Loucy (cell line): ENCODE measurements around the gene AIFM2.
"Not testable (repeated sequence)": the region's sequence is repeated elsewhere in the genome, so short reads cannot be mapped to it uniquely, and the experiment has no call there.

Source experiments
- H2AFZ ChIP-seq: fragments of 200-600 bp; sonication (generic); 2 replicates; pipeline ENCODE4 v1.6.0; 2016; ENCODE audit warnings: antibody characterized with exemption, mild to moderate bottlenecking, low read length, moderate library complexity
- H3F3A ChIP-seq: fragments of 200-600 bp; 2 replicates; pipeline ENCODE4 v1.6.0; 2016; ENCODE audit warnings: antibody characterized with exemption, low read depth, mild to moderate bottlenecking
- H3K27me3 ChIP-seq: fragments of 200-600 bp; sonication (generic); 2 replicates; pipeline ENCODE4 v1.6.1; 2014; ENCODE audit warnings: low read length, mild to moderate bottlenecking; ENCODE audit not compliant: insufficient read depth, poor library complexity, severe bottlenecking
- H3K36me3 ChIP-seq: fragments of 200-600 bp; sonication (generic); 2 replicates; pipeline ENCODE4 v1.6.1; 2016; ENCODE audit warnings: low read length; ENCODE audit not compliant: insufficient read depth
- H3K4me1 ChIP-seq: fragments of 200-600 bp; sonication (generic); 2 replicates; pipeline ENCODE4 v1.5.1; 2014; ENCODE audit warnings: low read length, mild to moderate bottlenecking; ENCODE audit not compliant: insufficient read depth, poor library complexity, severe bottlenecking
- H3K4me2 ChIP-seq: fragments of 200-600 bp; sonication (generic); 2 replicates; pipeline ENCODE4 v1.6.0; 2014; ENCODE audit warnings: antibody characterized with exemption, low read length, low read depth, mild to moderate bottlenecking; ENCODE audit not compliant: poor library complexity, severe bottlenecking
- H3K4me3 ChIP-seq: fragments of 200-600 bp; sonication (generic); 2 replicates; pipeline ENCODE4 v1.5.1; 2014; ENCODE audit warnings: low read length, mild to moderate bottlenecking, mixed read lengths; ENCODE audit not compliant: poor library complexity, severe bottlenecking
- H3K79me2 ChIP-seq: fragments of 200-600 bp; sonication (generic); 2 replicates; pipeline ENCODE4 v1.6.1; 2014; ENCODE audit warnings: low read length; ENCODE audit not compliant: insufficient read depth
- H3K9ac ChIP-seq: fragments of 200-600 bp; sonication (generic); 2 replicates; pipeline ENCODE4 v1.6.0; 2014; ENCODE audit warnings: mild to moderate bottlenecking, low read depth, low read length, moderate library complexity; ENCODE audit not compliant: poor library complexity, severe bottlenecking
- H3K9me2 ChIP-seq: fragments of 200-600 bp; sonication (generic); replicated peaks from 2 replicates; pipeline ENCODE4 v1.6.1; 2016; ENCODE audit warnings: low read depth, low read length, mixed read lengths
- H3K9me3 ChIP-seq: fragments of 200-600 bp; sonication (generic); 2 replicates; pipeline ENCODE4 v1.6.1; 2014; ENCODE audit warnings: mild to moderate bottlenecking, antibody characterized with exemption, low read length, low read depth; ENCODE audit not compliant: insufficient read depth
- H4K20me1 ChIP-seq: fragments of 200-600 bp; sonication (generic); 2 replicates; pipeline ENCODE4 v1.6.0; 2014; ENCODE audit warnings: antibody characterized with exemption, low read length, mild to moderate bottlenecking; ENCODE audit not compliant: insufficient read depth, poor library complexity, severe bottlenecking
- EZH2phosphoT487 ChIP-seq: fragments of 200-600 bp; IDR thresholded peaks from 2 replicates; pipeline ENCODE4 v1.6.1; 2018; ENCODE audit warnings: antibody characterized with exemption, mild to moderate bottlenecking, moderate library complexity, borderline replicate concordance
- TF ChIP-seq, protein P1 (sequence below): fragments of 200-600 bp; sonication (generic); conservative IDR thresholded peaks from 2 replicates; pipeline ENCODE4 v1.5.1; 2014; ENCODE audit warnings: mild to moderate bottlenecking, antibody characterized with exemption, low read length

AIFM2 gene

GRCh38 chr10:70109064-70109729, 23.4 kb downstream of the AIFM2 start:
- H3K9me2 ChIP-seq, result no peaks in the 10 kb centered on the region
- H3K4me2 ChIP-seq, result no peak overlapping the region
- H3K36me3 ChIP-seq, result peaks cover 5% of the 10 kb centered on the region; the same call in 1 of the 2 replicates

DNA sequence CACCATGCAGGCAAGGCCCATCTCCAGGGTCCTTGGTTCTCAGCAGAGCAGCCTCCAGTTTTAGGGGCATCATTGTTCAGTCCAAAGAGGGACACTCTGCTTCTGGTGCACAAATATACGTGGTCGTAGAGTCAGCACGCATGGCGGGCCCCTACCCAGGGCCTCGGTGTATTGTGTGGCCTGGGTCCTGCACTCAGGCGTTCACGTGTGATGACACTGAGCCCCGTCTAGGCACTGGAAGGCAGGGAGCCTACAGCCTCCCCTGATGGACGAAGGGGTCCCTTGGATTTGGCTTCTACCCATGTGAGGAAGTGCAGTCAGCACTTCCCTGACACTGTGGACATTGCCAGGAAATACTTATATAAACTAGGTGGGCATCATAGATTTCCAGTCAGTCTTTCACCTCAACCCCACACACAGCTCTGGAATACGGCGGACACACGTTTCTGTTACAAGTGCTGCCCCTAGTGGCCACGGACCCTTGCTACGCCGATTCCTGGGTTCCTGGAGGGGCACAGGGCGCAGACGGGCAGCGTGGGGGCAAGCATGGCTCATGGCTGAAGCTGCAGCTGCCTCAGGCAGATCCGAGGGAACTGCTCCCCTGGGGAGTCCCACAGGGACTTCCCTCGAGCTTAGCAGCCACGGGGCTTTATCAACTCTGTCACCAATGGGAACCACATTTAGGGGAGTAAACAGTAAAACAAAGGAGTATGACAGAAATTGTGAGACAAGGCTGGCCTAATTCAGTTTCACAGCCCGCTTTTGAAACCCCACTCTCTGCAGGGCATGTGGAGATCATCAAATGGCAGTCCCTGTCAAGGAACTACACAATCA, 25.4 kb downstream of the AIFM2 start:
- H3F3A ChIP-seq, result no peaks in the 10 kb centered on the region
- H3K9me2 ChIP-seq, result no peaks in the 10 kb centered on the region
- no peaks in the 10 kb centered on the region for H4K20me1 ChIP-seq
- H3K4me2 ChIP-seq, result no peak overlapping the region
- no peaks in the 10 kb centered on the region for H3K4me1 ChIP-seq
- H3K4me3 ChIP-seq, result no peak overlapping the region
- H3K9ac ChIP-seq, result no peak overlapping the region
- H3K36me3 ChIP-seq, result peaks cover 5% of the 10 kb centered on the region; the same call in 1 of the 2 replicates
- TF ChIP-seq, protein P1, sequence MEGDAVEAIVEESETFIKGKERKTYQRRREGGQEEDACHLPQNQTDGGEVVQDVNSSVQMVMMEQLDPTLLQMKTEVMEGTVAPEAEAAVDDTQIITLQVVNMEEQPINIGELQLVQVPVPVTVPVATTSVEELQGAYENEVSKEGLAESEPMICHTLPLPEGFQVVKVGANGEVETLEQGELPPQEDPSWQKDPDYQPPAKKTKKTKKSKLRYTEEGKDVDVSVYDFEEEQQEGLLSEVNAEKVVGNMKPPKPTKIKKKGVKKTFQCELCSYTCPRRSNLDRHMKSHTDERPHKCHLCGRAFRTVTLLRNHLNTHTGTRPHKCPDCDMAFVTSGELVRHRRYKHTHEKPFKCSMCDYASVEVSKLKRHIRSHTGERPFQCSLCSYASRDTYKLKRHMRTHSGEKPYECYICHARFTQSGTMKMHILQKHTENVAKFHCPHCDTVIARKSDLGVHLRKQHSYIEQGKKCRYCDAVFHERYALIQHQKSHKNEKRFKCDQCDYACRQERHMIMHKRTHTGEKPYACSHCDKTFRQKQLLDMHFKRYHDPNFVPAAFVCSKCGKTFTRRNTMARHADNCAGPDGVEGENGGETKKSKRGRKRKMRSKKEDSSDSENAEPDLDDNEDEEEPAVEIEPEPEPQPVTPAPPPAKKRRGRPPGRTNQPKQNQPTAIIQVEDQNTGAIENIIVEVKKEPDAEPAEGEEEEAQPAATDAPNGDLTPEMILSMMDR, result peak; percentile 64
- no peak for TF ChIP-seq EZH2phosphoT487
- no peaks in the 10 kb centered on the region for H3K27me3 ChIP-seq
- no peaks in the 10 kb centered on the region for H3K9me3 ChIP-seq
- no peak overlapping the region for H2AFZ ChIP-seq
- H3K79me2 ChIP-seq, result no peaks in the 10 kb centered on the region

More at GRCh38 chr10:70109064-70109729, 23.4 kb downstream of the AIFM2 start:
- H3K4me3 ChIP-seq, result no peak overlapping the region
- H3F3A ChIP-seq, result no peaks in the 10 kb centered on the region
- H3K9ac ChIP-seq, result no peak overlapping the region
- H2AFZ ChIP-seq, result no peak overlapping the region
- H3K4me1 ChIP-seq, result no peaks in the 10 kb centered on the region
- no peak for TF ChIP-seq EZH2phosphoT487
- TF ChIP-seq, protein P1, result no peak
- H3K79me2 ChIP-seq, result no peaks in the 10 kb centered on the region
- no peaks in the 10 kb centered on the region for H4K20me1 ChIP-seq
- H3K9me3 ChIP-seq, result no peaks in the 10 kb centered on the region
- H3K27me3 ChIP-seq, result no peaks in the 10 kb centered on the region

DNA sequence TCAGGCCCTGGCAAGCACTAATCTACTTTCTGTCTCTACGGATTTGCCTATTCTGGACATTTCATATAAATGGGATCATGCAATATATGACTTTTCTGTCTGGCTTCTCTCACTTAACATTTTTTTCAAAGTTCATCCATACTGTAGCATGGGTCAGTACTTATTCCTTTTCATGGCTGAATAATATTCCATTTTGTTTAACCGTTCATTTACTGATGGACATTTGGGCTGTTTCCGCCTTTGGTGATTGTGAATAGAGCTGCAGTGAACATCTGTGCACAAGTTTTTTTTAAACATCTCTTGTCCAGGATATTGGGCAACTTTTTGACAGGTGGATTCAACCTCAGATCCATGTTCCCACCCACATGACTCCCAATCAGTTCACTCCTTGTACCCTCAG, 31.0 kb downstream of the AIFM2 start:
- Histone ChIP-seq H3K4me2 (no peak overlapping the region), H3K79me2 (no peaks in the 10 kb centered on the region), H3K9ac (no peak overlapping the region), H3K9me2 (no peaks in the 10 kb centered on the region), H3K27me3 (no peaks in the 10 kb centered on the region), H4K20me1 (no peaks in the 10 kb centered on the region), H3F3A (no peaks in the 10 kb centered on the region), H3K9me3 (no peaks in the 10 kb centered on the region), H3K36me3 (peaks cover 6% of the 10 kb centered on the region; the same call in 1 of the 2 replicates), H2AFZ (no peak overlapping the region), H3K4me3 (no peak overlapping the region), H3K4me1 (peaks cover 2% of the 10 kb centered on the region)
- TF ChIP-seq, protein P1, result no peak
- TF ChIP-seq EZH2phosphoT487, result no peak

DNA sequence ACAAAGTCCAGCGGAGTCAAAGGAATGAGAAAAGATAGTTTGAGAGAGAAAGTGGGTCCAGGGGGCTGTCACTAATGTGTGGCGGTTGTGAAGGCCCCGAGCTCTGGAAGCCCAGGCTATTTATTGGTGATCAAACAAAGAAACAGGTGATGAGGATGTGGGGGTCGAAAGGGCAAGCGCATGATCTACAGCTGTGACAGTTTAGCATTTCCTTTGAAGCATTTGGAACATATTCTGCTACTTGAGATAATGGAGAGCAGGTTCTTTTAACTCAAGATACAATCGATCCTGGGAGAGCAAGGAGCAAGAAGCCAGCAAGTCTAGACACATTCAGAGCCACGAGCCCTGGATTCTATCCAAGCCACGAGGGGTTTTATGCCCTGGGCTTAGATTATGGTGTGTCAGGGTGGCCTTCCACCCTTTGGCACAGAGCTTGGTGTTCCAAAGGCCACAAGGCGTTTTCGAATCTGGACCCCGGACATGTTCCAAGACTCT, 31.5 kb downstream of the AIFM2 start:
- H3K36me3 ChIP-seq, H4K20me1 ChIP-seq, H3K79me2 ChIP-seq, H3F3A ChIP-seq, H3K4me3 ChIP-seq, H3K9me2 ChIP-seq, H3K27me3 ChIP-seq, H3K4me1 ChIP-seq, H2AFZ ChIP-seq, H3K4me2 ChIP-seq, H3K9me3 ChIP-seq, H3K9ac ChIP-seq: not testable (repeated sequence)
